C4-2B (cell line): Measurements from ENCODE around the gene HSPA4.

Source experiments
- CTCF ChIP-seq: fragments of 450-650 bp; conservative IDR thresholded peaks from 2 replicates; pipeline ENCODE4 v1.5.1; 2017; ENCODE audit warnings: mild to moderate bottlenecking
- ZFX ChIP-seq: fragments of 450-650 bp; IDR thresholded peaks from 2 replicates; pipeline ENCODE4 v1.6.1; 2017

GRCh38 chr5:133029416-133029815 lies 22.4 kb upstream of the HSPA4 start:
- no peak for TF ChIP-seq CTCF
- TF ChIP-seq ZFX = no peak
